Loucy (cell line): ENCODE data around the gene ERMN.

Experiments
- EZH2phosphoT487 ChIP-seq: fragments of 200-600 bp; IDR thresholded peaks from 2 replicates; pipeline ENCODE4 v1.6.1; 2018; ENCODE audit warnings: antibody characterized with exemption, mild to moderate bottlenecking, moderate library complexity, borderline replicate concordance
- TF ChIP-seq, protein P1 (sequence below): fragments of 200-600 bp; sonication (generic); conservative IDR thresholded peaks from 2 replicates; pipeline ENCODE4 v1.5.1; 2014; ENCODE audit warnings: mild to moderate bottlenecking, antibody characterized with exemption, low read length

DNA sequence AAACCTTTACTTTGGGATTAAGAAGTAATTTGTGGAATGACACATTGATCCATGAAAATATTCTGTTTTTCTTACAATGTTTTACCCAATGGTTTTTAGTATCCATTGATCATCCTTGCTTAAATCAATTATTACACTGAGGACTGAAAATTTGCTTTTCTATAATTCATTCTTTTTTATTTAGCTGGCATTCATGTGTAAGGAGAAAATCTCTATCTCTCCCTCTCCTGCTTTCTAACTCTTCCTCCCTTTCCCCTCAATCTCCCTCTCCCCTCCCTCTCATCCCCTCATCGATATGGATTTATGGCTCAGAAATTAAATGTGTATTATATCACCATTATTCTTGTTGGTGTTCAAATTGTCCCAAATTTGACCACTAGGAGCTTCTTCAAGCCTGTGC lies 38.5 kb downstream of the ERMN start:
- TF ChIP-seq, protein P1, sequence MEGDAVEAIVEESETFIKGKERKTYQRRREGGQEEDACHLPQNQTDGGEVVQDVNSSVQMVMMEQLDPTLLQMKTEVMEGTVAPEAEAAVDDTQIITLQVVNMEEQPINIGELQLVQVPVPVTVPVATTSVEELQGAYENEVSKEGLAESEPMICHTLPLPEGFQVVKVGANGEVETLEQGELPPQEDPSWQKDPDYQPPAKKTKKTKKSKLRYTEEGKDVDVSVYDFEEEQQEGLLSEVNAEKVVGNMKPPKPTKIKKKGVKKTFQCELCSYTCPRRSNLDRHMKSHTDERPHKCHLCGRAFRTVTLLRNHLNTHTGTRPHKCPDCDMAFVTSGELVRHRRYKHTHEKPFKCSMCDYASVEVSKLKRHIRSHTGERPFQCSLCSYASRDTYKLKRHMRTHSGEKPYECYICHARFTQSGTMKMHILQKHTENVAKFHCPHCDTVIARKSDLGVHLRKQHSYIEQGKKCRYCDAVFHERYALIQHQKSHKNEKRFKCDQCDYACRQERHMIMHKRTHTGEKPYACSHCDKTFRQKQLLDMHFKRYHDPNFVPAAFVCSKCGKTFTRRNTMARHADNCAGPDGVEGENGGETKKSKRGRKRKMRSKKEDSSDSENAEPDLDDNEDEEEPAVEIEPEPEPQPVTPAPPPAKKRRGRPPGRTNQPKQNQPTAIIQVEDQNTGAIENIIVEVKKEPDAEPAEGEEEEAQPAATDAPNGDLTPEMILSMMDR, result no peak
- no peak for TF ChIP-seq EZH2phosphoT487
